H9 (cell line): ENCODE measurements around the gene C17orf114.

Experiments used
- DNase-seq: peaks from one replicate; pipeline ENCODE4 v3.0.0-alpha.2; 2017
- H2AFZ ChIP-seq: one replicate; pipeline ENCODE4 v1.6.1; 2013; ENCODE audit warnings: mild to moderate bottlenecking, low read length, control low read depth, moderate library complexity
- H2AK5ac ChIP-seq: 2 replicates; pipeline ENCODE4 v1.6.1; 2013; ENCODE audit warnings: low read length, control low read depth, mixed read lengths; ENCODE audit not compliant: insufficient read length
- H2BK120ac ChIP-seq: one replicate; pipeline ENCODE4 v1.6.1; 2013; ENCODE audit warnings: low read depth, mild to moderate bottlenecking, low read length, control low read depth, inconsistent platforms; ENCODE audit not compliant: poor library complexity, severe bottlenecking
- H2BK12ac ChIP-seq: 2 replicates; pipeline ENCODE4 v1.6.1; 2013; ENCODE audit warnings: low read length, control low read depth, mixed read lengths, low read depth; ENCODE audit not compliant: insufficient read length
- H2BK15ac ChIP-seq: 2 replicates; pipeline ENCODE4 v1.6.1; 2013; ENCODE audit warnings: low read depth, low read length, control low read depth
- H2BK20ac ChIP-seq: one replicate; pipeline ENCODE4 v1.6.1; 2013; ENCODE audit warnings: low read depth, mild to moderate bottlenecking, low read length, control low read depth, inconsistent platforms; ENCODE audit not compliant: poor library complexity, severe bottlenecking
- H2BK5ac ChIP-seq: 2 replicates; pipeline ENCODE4 v1.6.1; 2013; ENCODE audit warnings: low read length, control low read depth, mixed read lengths; ENCODE audit not compliant: insufficient read length
- H3K14ac ChIP-seq: 2 replicates; pipeline ENCODE4 v1.6.1; 2013; ENCODE audit warnings: low read length, control low read depth; ENCODE audit not compliant: insufficient read depth
- H3K18ac ChIP-seq: 2 replicates; pipeline ENCODE4 v1.6.1; 2013; ENCODE audit warnings: low read depth, mild to moderate bottlenecking, mixed read lengths, low read length, control low read depth; ENCODE audit not compliant: insufficient read length
- H3K23ac ChIP-seq: 2 replicates; pipeline ENCODE4 v1.6.1; 2013; ENCODE audit warnings: low read length, control low read depth, mixed read lengths, low read depth; ENCODE audit not compliant: insufficient read length
- H3K23me2 ChIP-seq: 2 replicates; pipeline ENCODE4 v1.6.1; 2013; ENCODE audit warnings: low read depth, mild to moderate bottlenecking, mixed read lengths, low read length, control low read depth; ENCODE audit not compliant: insufficient read length, poor library complexity, severe bottlenecking
- H3K27ac ChIP-seq: 2 replicates; pipeline ENCODE4 v1.5.1; 2013; ENCODE audit warnings: low read length, control low read depth, mixed read lengths, low read depth; ENCODE audit not compliant: insufficient read length
- H3K27me3 ChIP-seq: 2 replicates; pipeline ENCODE4 v1.6.1; 2013; ENCODE audit warnings: low read length, control low read depth, inconsistent platforms; ENCODE audit not compliant: insufficient read depth
- H3K4ac ChIP-seq: 2 replicates; pipeline ENCODE4 v1.6.1; 2013; ENCODE audit warnings: low read depth, mild to moderate bottlenecking, control low read depth, inconsistent platforms, low read length, moderate library complexity
- H3K4me1 ChIP-seq: 2 replicates; pipeline ENCODE4 v1.6.1; 2013; ENCODE audit warnings: low read length, control low read depth, inconsistent platforms; ENCODE audit not compliant: insufficient read depth
- H3K4me2 ChIP-seq: 2 replicates; pipeline ENCODE4 v1.6.1; 2013; ENCODE audit warnings: low read length, control low read depth, mixed read lengths; ENCODE audit not compliant: insufficient read length, insufficient read depth
- H3K56ac ChIP-seq: 2 replicates; pipeline ENCODE4 v1.6.1; 2013; ENCODE audit warnings: low read depth, mild to moderate bottlenecking, mixed read lengths, low read length, control low read depth; ENCODE audit not compliant: insufficient read length
- H3K79me1 ChIP-seq: 2 replicates; pipeline ENCODE4 v1.6.1; 2013; ENCODE audit warnings: low read depth, mild to moderate bottlenecking, moderate library complexity, low read length, control low read depth, inconsistent platforms; ENCODE audit not compliant: insufficient read depth, poor library complexity, severe bottlenecking
- H3K79me2 ChIP-seq: 2 replicates; pipeline ENCODE4 v1.6.1; 2013; ENCODE audit warnings: low read length, control low read depth, inconsistent platforms; ENCODE audit not compliant: insufficient read depth
- H3K9ac ChIP-seq: 2 replicates; pipeline ENCODE4 v1.6.1; 2013; ENCODE audit warnings: low read length, control low read depth, mixed read lengths; ENCODE audit not compliant: insufficient read length; ENCODE audit errors: extremely low read depth
- H3K9me3 ChIP-seq: one replicate; pipeline ENCODE4 v1.6.1; 2013; ENCODE audit warnings: low read depth, low read length, inconsistent platforms; ENCODE audit not compliant: control insufficient read depth
- H3T11ph ChIP-seq: one replicate; pipeline ENCODE4 v1.6.1; 2013; ENCODE audit warnings: mild to moderate bottlenecking, low read length, control low read depth, inconsistent platforms
- H4K20me1 ChIP-seq: one replicate; pipeline ENCODE4 v1.6.1; 2013; ENCODE audit not compliant: control insufficient read depth, insufficient read length, insufficient read depth
- H4K5ac ChIP-seq: 2 replicates; pipeline ENCODE4 v1.6.1; 2013; ENCODE audit warnings: low read depth, mild to moderate bottlenecking, mixed read lengths, low read length, control low read depth; ENCODE audit not compliant: insufficient read length
- H4K8ac ChIP-seq: replicated peaks from 2 replicates; pipeline ENCODE4 v1.6.1; 2013; ENCODE audit warnings: low read length, control low read depth, mixed read lengths, low read depth; ENCODE audit not compliant: insufficient read length
- H4K91ac ChIP-seq: 2 replicates; pipeline ENCODE4 v1.6.1; 2013; ENCODE audit warnings: low read depth, mild to moderate bottlenecking, moderate library complexity, mixed read lengths, low read length, control low read depth; ENCODE audit not compliant: insufficient read length
- H3K27ac Mint-ChIP-seq, 3 experiments: 2 replicates in 2 of 3; 3 replicates in 1 of 3; pipeline ENCODE4 v1.8.0; 2020 to 2021; ENCODE audit warnings: mixed read lengths in 3 of 3, mild to moderate bottlenecking in 1 of 3, moderate library complexity in 1 of 3
- H3K27me3 Mint-ChIP-seq: 2 replicates; pipeline ENCODE4 v1.8.0; 2021; ENCODE audit warnings: low read depth, mild to moderate bottlenecking, moderate library complexity, mixed read lengths
- H3K36me3 Mint-ChIP-seq, 3 experiments: 2 replicates in 2 of 3; 3 replicates in 1 of 3; pipeline ENCODE4 v1.8.0; 2020 to 2021; ENCODE audit warnings: low read depth in 3 of 3, mixed read lengths in 3 of 3; ENCODE audit not compliant: insufficient read depth in 1 of 3
- H3K4me1 Mint-ChIP-seq, 2 experiments: 2 replicates each; pipeline ENCODE4 v1.8.0; 2020; ENCODE audit warnings: mixed read lengths in 2 of 2
- H3K4me3 Mint-ChIP-seq, 2 experiments: 2 replicates in 1 of 2; 3 replicates in 1 of 2; pipeline ENCODE4 v1.8.0; 2020 to 2021; ENCODE audit warnings: mild to moderate bottlenecking in 2 of 2, mixed read lengths in 2 of 2, moderate library complexity in 1 of 2
- H3K9me3 Mint-ChIP-seq, 2 experiments: 2 replicates in 1 of 2; 3 replicates in 1 of 2; pipeline ENCODE4 v1.8.0; 2020; ENCODE audit warnings: mild to moderate bottlenecking in 2 of 2, mixed read lengths in 2 of 2, moderate library complexity in 1 of 2
- CTCF ChIP-seq: fragments of 200-600 bp; sonication (generic); conservative IDR thresholded peaks from 3 replicates; pipeline ENCODE4 v1.8.0; 2021; ENCODE audit warnings: antibody characterized with exemption, mild to moderate bottlenecking
- WGBS: extraction: QIAGEN DNeasy Blood & Tissue Kit; methylation state at CpG from one replicate; pipeline ENCODE4 v1.1.7; 2013; ENCODE audit warnings: missing lambda C conversion rate, low lambda C conversion rate, mixed read lengths; ENCODE audit not compliant: insufficient read length; ENCODE audit errors: extremely low coverage; 5-methylcytosine and 5-hydroxymethylcytosine counted together

C17orf114 gene

DNA sequence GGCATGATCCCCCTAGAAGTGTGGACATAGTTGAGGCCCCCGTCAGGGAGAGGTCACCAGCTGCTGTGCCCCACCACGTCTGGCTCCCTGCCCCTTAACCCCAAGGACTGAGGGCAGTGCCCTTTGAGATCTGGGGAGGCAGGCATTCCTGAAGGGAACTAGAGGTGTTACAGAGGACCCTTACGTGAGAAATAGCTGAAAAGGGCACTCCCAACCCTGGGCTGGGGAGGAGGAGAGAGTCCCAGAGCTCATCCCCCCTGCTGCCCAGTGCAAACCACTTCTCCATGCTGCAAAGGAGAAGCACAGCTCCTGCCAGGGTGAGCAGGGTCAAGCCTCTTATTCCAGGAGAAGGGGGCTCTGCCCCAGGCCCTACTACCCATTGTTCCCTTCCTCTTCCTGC is 20.7 kb upstream of the C17orf114 start:
- Histone ChIP-seq H3K27me3 (no peaks in the 10 kb centered on the region), H4K20me1 (no peaks in the 10 kb centered on the region), H2BK15ac (no peak overlapping the region), H4K5ac (no peak overlapping the region), H3K23ac (no peak overlapping the region), H3K79me1 (no peaks in the 10 kb centered on the region), H2AFZ (no peak overlapping the region), H2BK5ac (no peak overlapping the region), H3K9ac (no peak overlapping the region), H3K23me2 (no peaks in the 10 kb centered on the region), H3K27ac (no peak overlapping the region), H2BK120ac (no peak overlapping the region), H3K18ac (no peak overlapping the region), H3K4me2 (no peak overlapping the region), H2BK20ac (no peak overlapping the region), H3K14ac (no peak overlapping the region), H4K91ac (no peak overlapping the region), H3K9me3 (no peaks in the 10 kb centered on the region), H3T11ph (no peak overlapping the region), H3K4me1 (no peaks in the 10 kb centered on the region), H3K56ac (no peak overlapping the region), H2AK5ac (no peak overlapping the region), H4K8ac (no peak overlapping the region), H3K4ac (no peak overlapping the region), H2BK12ac (no peak overlapping the region), H3K79me2 (no peaks in the 10 kb centered on the region)
- TF ChIP-seq CTCF, result no peak
- DNase-seq, result no peak
- no CpG with 5 or more reads among the region's 3 CpGs for WGBS
- no peaks in the 10 kb centered on the region for H3K9me3 Mint-ChIP-seq
- peak overlapping the region; percentile 57 to 74 (median 68); a peak in 2 of 7 replicates for H3K27ac Mint-ChIP-seq
- H3K4me1 Mint-ChIP-seq, result 0 out of 4 replicates have a peak, but pooled peaks cover 0 to 3% of the 10 kb centered on the region in 2 experiments
- H3K36me3 Mint-ChIP-seq, result peaks cover 8 to 26% (median 25%) of the 10 kb centered on the region in 3 experiments
- no peak overlapping the region for H3K4me3 Mint-ChIP-seq
- no peaks in the 10 kb centered on the region for H3K27me3 Mint-ChIP-seq
